H1 (cell line): ENCODE measurements around the gene GADD45B.

Experiments used
- RAD21 ChIP-seq, 2 experiments: IDR thresholded peaks in 1 of 2; conservative IDR thresholded peaks in 1 of 2; 2 replicates each; pipeline ENCODE4 v1.6.1; 2011; ENCODE audit warnings: low read depth in 2 of 2, low read length in 2 of 2, improper control_type of control experiment in 1 of 2, inconsistent platforms in 1 of 2, mild to moderate bottlenecking in 1 of 2, moderate library complexity in 1 of 2
- SP2 ChIP-seq: IDR thresholded peaks from 2 replicates; pipeline ENCODE4 v1.6.1; 2012; ENCODE audit warnings: mild to moderate bottlenecking, low read length, inconsistent platforms
- TF ChIP-seq, protein P1 (sequence below): IDR thresholded peaks from 2 replicates; pipeline ENCODE4 v1.6.1; 2012; ENCODE audit warnings: inconsistent platforms
- TF ChIP-seq, protein P2 (sequence below), 3 experiments: IDR thresholded peaks; 1 replicate in 2 of 3; 2 replicates in 1 of 3; pipeline versions ENCODE4 v1.5.1 to v1.6.1; 2011; ENCODE audit warnings: low read length in 3 of 3, mild to moderate bottlenecking in 3 of 3, inconsistent platforms in 2 of 3, low read depth in 1 of 3, moderate library complexity in 1 of 3; ENCODE audit not compliant: insufficient read depth in 1 of 3; ENCODE audit errors: control extremely low read depth in 1 of 3

DNA sequence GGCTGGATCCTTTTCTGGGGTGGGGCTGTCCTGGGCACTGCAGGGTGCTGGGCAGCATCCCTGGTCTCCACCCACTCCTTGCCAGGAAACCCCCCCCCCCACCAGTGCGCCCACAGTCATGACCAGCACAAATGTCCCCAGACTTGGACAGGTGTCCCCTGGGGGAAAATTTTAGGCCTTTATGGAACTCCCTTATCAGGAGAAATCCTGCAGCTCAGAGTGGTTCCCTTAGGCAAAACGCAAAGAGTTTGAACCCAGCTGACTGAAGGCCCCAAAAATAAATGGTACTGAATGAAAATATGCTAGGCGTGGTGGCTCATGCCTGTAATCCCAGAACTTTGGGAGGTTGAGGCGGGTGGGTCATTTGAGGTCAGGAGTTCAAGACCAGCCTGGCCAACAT lies 51.8 kb downstream of the GADD45B start:
- TF ChIP-seq, protein P1, sequence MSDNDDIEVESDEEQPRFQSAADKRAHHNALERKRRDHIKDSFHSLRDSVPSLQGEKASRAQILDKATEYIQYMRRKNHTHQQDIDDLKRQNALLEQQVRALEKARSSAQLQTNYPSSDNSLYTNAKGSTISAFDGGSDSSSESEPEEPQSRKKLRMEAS = no peak
- no peak for TF ChIP-seq RAD21 (IDR thresholded peaks at IDR 0.05 in 1 of 2, conservative IDR thresholded peaks at IDR 0.05 in 1 of 2; ENCODE audit: low read depth in 2 of 2, low read length in 2 of 2)
- no peak for TF ChIP-seq SP2
- TF ChIP-seq, protein P2, sequence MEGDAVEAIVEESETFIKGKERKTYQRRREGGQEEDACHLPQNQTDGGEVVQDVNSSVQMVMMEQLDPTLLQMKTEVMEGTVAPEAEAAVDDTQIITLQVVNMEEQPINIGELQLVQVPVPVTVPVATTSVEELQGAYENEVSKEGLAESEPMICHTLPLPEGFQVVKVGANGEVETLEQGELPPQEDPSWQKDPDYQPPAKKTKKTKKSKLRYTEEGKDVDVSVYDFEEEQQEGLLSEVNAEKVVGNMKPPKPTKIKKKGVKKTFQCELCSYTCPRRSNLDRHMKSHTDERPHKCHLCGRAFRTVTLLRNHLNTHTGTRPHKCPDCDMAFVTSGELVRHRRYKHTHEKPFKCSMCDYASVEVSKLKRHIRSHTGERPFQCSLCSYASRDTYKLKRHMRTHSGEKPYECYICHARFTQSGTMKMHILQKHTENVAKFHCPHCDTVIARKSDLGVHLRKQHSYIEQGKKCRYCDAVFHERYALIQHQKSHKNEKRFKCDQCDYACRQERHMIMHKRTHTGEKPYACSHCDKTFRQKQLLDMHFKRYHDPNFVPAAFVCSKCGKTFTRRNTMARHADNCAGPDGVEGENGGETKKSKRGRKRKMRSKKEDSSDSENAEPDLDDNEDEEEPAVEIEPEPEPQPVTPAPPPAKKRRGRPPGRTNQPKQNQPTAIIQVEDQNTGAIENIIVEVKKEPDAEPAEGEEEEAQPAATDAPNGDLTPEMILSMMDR (IDR thresholded peaks at IDR 0.05; ENCODE audit: control extremely low read depth in 1 of 3, insufficient read depth in 1 of 3, low read depth in 1 of 3, low read length in 3 of 3) = no peak
